GM18508 (cell line): ENCODE results near the gene BPIFA3.
"Not testable (repeated sequence)": the region's sequence is repeated elsewhere in the genome, so short reads cannot be mapped to it uniquely, and the experiment has no call there.

Experiments
- ATAC-seq: cut with Tn5 transposase; IDR thresholded peaks from one replicate; pipeline ENCODE4 v1.9.1; 2021; ENCODE audit warnings: moderate number of reproducible peaks; ENCODE audit not compliant: insufficient read depth, unreplicated experiment

BPIFA3 gene

DNA sequence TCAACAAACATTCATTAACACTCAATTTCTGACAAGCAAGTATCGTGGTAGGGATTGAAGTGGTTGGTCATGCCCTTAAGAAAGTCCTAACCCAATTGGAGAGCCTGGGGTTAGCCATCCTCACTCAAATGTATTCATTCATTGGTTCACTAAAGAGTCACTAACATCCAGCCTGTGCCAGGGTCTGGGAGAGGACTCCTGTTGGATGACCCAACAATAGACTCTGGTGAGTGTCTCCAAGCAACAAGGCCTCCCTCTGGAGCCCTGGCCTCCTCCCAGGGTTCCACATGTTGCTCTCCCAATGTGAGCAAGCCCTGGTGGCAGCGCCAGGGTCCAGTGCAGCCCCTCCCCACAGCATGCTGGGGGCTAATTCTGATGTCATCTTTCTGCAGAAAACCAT, at the start of gene BPIFA3:
TSS of gene BPIFA3 (plus strand) at position 301 of the 400 bp plus-strand sequence. CDS start 185 bp downstream, outside the sequence.
- no peak for ATAC-seq

DNA sequence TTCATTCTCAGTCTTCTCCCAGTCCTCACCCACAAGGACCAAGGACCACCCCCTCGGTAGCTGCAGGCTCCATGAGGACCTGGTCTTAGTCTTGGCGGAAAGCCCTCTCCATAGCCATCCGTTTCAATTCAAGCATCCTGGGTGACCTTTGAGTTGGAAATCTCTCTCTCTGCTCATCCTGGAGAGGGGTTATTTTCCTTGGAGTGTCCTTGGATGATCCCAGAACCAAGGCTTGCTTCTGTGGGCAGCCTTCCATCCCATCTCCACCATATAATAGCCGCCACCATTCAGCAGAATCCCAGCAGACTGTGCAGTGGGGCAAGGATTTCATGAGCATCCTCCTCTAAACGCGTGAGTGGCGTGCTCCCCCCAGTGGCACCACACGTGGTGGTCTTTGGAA, 49.3 kb upstream of the BPIFA3 start, which contains the start of gene BPIFA2:
TSS of gene BPIFA2 (plus strand) at position 301 of the 400 bp plus-strand sequence. CDS start 987 bp downstream, outside the sequence.
- no peak for ATAC-seq

DNA sequence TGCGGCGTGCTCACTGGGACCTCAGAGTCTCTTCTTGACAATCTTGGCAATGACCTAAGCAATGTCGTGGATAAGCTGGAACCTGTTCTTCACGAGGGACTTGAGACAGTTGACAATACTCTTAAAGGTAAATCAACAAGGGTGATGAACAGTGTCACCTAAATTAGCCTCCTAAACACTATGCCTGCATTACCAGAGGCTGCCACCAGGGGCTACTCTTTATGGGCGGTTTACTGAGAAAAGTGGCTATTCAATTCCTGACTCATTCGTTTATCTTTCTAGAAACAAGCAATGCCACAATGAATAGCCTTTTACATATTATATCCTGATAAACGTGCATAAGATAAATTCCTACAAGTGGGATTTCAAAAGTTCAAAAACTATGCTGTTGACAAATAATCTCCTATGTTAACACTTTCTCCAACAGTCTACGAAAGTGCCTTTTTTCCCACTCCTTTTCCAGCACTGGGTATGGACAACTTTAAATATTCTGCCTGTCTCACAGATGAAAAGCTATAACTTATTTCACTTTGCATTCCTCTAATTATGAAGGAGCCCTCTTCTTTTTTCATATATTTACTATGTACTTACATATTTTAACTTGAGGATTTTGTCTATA, 47.9 kb upstream of the BPIFA3 start:
- ATAC-seq: no peak

DNA sequence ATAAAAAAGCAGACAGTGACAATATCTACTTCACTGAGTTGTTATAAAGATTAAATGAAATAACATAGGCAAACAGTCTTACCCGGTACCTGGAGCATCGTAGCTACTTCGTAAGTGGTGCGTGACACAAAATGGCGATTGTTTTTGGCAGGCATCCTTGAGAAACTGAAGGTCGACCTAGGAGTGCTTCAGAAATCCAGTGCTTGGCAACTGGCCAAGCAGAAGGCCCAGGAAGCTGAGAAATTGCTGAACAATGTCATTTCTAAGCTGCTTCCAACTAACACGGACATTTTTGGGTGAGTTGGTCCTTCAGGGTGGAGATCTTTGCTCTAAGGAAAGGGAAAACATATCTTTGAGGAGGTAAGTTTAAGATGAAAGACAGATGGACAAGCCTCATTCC, 44.4 kb upstream of the BPIFA3 start:
- ATAC-seq: no peak

DNA sequence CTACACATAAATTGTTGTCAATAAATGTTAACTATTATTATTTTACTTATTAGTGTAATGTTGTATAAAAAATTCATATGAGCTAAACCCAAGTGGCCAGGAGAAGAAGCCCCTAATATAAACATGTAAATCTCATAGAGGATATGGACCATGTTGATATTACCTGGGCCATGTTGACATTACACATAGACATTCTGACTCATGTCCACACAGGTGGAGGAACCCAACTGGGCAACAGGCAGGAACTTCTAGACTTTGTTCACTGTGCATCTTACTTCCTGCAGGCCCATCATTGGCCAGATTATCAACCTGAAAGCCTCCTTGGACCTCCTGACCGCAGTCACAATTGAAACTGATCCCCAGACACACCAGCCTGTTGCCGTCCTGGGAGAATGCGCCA, 42.0 kb upstream of the BPIFA3 start:
- no peak for ATAC-seq

DNA sequence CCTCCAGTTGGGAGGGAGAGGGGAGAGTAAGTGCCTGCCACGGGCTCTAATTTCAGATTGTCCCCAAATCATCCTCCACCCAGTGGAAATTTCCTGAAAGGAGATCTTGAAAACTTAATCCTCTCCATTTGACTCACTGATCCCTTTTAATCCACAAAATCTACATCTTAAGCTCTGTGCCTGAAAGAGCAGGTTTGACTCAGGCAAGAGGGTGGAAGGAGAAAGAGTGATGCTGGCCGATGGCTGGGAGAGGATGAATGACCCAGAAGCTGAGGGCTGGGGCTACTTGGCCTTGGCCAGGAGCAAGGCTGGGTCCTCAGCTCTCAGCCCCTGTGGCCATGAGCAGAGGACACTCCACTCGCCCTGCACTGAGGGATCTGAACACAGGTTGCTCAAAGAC, 41.1 kb upstream of the BPIFA3 start:
- no peak for ATAC-seq

DNA sequence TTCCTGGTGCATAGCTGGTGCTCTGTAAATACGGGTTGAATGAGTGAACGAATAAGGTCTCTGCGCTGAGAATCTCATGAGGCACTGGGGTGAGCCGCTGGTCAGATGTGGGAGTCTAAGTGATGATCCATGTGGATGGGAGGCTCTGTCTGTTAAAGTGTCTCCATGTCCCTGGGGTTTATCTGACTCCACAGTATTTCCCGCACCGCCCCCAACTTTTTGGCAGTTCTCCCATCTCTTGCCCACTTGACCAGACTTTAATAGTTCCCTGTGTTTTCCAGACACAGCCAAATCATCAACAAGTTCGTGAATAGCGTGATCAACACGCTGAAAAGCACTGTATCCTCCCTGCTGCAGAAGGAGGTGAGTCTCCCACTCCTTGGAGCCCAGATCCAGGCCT, 39.3 kb upstream of the BPIFA3 start:
- no peak for ATAC-seq

DNA sequence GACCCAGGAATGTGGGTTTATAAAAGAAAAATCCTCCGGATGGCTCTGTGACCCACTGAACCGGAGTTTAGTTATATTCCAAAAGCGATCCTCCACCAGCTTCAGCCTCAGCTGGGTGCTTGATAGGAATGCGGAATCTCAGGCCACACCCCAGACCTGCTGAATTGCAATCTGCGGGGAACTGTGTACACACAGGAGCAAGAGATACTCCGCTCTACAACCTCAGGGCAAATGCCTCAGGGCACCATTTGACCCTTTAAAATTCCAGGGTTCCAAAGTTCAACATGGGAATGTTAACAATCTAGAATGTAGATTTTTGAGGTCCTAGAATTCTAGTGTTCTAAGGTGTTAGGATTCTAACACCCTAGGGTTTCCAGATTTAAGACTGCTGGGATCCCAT, 38.4 kb upstream of the BPIFA3 start:
- ATAC-seq: no peak

DNA sequence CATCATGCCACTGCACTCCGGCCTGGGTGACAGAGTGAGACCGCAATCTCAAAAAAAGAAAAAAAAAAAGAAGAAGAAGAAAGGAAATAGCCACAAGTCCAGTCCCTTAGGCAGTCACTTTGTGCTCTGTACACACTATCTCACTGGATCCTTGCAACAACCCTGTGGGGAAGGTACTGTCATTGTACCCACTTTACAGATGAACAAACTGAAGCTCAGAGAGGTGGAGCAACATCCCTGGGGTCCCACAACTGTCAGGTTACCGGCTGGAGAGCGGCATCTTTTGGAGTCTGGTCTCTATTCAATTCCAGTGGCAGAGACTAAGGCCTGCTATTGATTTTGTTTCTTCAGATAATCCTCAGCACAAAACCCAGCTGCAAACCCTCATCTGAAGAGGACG, 37.0 kb upstream of the BPIFA3 start:
- no peak for ATAC-seq

DNA sequence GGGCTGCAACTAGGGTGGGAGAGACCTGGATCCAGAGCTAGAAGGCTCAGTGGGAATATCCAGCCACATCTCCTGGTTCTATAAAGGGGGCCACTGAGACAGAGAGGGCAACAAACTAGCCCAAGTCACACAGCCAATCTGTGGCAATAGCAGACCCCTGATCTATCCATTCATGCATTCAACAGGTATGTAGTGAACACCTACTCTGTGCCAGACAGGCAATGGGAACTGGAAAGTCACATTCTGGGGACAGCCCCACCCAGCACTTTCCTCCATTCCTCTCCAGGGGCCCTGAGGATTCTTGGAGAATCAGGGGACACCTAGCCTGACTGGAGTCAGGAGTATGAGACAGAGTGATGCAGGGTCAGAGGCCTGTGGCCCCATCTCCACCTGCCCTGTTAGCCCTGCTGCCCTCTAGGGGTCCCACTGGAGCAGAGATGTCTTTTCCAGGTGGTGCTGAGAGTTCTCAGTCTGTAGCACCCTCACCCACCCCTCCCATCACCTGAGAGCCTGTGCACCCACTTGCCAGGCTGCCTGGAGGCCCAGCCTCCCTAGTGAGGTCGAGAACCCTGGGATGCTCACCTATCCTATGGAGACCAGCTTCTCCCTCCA, 35.6 kb upstream of the BPIFA3 start:
- ATAC-seq: no peak

DNA sequence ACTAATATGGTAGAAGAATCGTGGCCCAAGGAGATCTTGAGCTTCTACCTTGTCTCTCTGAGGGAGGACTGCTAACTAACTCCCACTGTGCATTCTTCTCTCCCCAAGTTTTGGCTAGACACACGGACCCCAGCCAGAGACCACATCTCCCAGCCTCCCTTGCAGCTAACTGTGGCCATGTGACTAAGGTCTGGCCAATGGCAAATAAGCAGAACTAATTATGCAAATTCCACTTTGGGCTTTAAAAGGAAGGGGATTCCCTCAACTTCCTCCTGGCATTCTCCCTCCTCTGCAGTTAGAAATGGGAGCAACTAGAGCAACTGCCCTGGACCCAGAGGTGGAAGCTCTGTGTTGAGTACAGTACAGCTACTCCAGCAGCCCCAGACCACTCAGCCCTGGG, 33.8 kb upstream of the BPIFA3 start:
- no peak for ATAC-seq

DNA sequence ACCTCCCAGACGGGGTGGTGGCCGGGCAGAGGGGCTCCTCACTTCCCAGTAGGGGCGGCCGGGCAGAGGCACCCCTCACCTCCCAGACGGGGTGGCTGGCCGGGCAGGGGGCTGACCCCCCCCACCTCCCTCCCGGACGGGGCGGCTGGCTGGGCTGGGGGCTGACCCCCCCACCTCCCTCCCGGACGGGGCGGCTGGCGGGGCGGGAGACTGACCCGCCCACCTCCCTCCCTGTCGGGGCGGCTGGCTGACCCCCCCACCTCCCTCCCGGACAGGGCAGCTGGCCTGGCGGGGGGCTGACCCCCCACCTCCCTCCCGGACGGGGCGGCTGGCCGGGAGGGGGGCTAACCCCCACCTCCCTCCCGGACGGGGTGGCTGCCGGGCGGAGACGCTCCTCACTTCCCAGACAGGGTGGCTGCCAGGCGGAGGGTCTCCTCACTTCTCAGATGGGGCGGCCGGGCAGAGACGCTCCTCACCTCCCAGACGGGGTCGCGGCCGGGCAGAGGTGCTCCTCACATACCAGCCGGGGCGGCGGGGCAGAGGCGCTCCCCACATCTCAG, 32.0 kb upstream of the BPIFA3 start:
- ATAC-seq: not testable (repeated sequence)

DNA sequence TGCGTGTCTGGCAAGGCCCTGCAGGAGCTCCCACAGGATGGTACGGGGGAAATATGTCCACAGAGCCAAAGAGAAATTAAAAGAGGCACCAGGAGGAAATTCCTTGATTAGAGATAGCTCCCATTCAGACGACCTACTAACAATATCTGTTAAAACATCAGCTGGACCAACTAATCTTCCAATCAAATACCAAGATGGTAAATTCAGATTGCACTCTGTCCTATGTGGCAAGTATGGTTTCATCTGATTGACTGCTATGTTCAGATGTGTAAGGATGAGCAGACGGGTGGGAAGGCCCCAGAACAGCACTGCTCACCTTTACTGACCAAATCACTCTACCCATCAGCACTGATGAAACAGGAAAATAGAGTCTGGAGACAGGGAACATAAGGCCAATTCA, 29.7 kb upstream of the BPIFA3 start:
- ATAC-seq: no peak

DNA sequence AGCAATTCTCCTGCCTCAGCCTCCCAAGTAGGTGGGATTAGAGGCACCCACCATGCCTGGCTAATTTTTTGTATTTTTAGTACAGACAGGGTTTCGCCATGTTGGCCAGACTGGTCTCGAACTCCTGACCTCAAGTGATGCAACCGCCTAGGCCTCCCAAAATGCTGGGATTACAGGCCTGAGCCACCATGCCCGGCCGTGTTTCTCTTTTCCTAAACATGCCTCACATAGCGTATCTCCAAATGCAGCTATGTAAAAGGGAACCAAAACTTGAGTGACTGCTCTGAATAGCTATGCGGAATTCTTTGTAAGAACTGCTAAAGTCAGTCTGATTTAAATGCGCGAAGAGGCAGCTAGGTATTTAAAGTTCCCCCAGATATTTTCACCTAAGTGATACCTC, 28.7 kb upstream of the BPIFA3 start:
- ATAC-seq: no peak

DNA sequence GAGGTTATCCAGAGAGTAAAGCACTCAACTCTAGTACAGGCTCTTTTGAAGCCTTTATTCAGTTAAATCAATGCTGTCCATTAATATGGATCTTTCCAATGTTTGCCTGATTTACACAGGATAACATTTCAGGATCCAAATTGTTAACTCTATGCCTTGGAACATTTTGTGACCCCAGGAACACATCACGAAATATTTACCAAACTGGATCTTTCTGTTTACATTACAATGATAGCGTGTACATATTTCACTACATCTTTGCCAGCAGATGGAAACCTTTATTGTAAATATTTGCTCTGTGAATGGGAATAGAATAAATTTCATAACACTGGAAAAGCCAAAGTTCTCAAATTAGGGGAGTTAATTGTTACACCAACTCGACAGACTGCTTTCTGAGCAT, 25.7 kb upstream of the BPIFA3 start:
- no peak for ATAC-seq

DNA sequence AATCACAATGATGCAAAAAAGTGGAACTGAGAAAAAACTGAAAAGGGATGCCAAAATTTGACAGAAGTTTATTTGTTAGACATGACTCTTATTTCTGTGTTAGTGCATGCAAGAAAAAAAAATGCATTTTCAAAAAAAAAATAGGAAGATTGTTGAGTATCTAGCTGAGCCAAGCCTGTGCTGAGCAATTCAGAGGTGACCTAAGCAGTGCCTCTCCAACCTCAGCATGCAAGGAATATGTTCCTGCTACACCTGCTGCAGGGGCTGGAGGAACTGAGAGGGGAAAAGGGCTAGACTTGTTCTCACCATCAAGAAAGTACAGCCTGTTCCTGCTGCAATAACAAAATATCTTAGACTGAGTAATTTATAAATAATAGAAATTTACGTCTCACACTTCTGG, 25.2 kb upstream of the BPIFA3 start:
- no peak for ATAC-seq

DNA sequence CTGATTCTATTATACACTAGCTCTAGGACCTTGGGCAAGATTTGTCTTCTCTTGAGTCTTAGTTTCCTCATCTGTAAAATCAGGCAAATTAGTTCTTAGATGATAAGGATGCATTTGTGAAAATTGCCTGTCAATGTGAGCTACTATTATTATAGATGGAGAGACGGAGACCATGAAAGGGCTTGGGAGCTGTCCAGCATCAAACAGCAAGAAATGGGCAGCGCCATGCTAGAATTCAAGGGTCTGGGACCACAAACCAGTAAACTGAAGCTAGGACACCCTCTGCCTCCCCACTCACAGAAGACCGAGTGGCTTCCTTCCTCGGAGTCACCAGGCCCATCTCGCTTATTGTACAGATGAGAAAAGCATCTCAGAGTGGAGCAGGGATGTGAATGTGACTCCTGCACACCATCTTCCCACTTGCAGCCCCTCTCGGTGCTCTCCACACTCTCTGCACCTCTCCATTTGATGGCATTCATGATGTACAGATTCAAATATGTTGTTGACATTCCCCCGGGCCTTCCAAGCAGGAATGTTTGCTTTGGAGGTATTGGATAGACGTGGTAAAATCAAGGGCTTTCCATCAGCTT, 24.1 kb upstream of the BPIFA3 start:
- ATAC-seq: no peak

DNA sequence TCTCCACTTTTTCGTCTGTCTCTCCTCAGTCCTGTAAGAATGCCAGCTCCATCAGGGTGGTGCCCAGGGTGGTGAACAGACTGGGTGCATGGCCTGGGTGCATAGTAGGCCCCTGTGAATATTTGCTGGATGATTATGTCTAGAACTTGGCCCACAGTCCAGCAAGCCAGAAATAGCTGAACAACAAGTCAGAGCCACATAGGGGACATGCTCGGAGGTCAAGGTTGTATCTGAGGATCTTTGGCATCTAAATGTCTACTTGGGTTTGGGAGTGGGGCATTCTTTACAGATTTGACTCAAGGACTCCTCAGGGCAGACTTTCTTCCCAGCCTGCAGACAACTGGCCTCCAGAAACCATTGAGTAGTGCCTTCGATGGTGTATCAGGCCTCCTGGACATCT, 18.1 kb upstream of the BPIFA3 start:
- ATAC-seq: no peak

DNA sequence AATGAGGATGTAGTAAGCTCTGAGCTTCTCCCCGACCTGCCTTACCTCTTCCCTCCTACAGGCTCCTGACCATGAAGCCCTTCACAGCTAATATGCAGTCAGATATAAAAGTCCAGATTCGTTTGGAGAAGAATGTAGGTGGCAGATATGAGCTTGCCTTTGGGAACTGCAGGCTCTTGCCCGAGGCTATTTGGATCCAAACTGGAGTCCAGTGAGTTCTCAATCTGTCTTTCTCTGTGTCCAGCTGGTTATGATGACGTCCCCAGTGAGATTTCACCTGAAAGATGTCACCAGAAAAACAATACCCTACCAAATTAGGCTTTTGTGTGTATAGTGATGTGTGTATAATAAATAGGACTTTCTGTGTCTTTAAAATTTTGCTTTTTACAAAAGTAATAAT, 14.7 kb upstream of the BPIFA3 start:
- no peak for ATAC-seq

DNA sequence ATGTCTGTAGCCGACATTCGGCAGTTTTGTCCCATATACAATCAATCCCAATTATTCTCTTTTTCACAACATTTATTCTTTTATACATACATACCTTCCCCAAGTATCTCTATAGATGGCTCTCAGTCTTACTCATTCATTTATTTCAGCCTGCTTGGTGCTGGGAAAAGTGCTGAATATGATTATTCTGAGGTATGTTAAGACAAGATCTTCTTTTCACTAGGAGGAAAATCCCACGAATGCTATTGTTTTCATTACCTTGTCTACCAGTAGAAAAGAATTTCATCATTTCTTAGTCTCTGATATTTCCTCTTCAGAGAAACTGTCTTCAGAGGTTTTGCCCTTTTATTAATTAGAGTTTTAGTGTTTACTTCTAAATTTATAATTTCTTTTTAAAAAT, 13.7 kb upstream of the BPIFA3 start:
- ATAC-seq: no peak

DNA sequence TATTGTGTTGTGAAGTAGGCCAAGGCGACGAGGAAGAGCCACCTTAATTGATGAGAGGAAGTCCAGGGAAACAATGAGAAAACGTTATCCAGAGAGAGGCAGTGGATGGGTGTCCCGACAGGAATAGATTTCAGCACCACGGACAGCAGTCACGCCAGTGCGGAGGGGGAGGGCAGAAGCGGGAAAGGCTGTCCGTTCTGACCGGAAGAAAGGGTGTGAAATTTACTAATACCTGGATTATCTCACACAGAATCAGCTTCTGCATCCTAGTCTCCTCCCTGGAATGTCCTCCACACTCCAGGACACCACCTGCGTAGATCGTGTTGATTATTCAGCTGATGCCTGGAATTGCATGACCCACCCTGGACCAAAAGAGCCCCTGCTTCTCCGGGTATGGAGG, 7.4 kb upstream of the BPIFA3 start:
- ATAC-seq: no peak

DNA sequence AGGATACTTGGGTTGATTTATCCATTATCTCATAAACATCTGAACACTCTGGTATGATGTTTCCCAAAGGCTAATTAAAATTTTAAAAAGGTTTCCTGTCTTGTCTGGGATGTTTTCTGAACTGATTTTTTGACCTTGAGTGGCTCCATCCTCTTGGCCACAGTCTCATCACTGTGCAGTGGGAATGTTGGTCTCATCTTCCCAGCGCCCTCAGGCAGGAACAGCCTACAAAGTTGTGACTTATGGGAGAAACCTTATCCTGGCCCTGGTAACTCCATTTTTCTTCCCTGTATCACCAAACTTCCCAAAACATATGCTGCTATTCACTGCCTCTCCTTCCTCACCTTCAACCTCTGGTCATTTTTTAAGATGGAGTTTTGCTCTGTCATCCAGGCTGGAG, 6.8 kb upstream of the BPIFA3 start:
- no peak for ATAC-seq
